HG03558 (cell line): ENCODE measurements around the gene TNFRSF19.
"Not testable (repeated sequence)": the region's sequence is repeated elsewhere in the genome, so short reads cannot be mapped to it uniquely, and the experiment has no call there.

ENCODE experiments used
- ATAC-seq: cut with Tn5 transposase; IDR thresholded peaks from one replicate; pipeline ENCODE4 v1.9.1; 2021; ENCODE audit warnings: moderate number of reproducible peaks; ENCODE audit not compliant: unreplicated experiment; ENCODE audit errors: extremely low read depth

TNFRSF19 gene

DNA sequence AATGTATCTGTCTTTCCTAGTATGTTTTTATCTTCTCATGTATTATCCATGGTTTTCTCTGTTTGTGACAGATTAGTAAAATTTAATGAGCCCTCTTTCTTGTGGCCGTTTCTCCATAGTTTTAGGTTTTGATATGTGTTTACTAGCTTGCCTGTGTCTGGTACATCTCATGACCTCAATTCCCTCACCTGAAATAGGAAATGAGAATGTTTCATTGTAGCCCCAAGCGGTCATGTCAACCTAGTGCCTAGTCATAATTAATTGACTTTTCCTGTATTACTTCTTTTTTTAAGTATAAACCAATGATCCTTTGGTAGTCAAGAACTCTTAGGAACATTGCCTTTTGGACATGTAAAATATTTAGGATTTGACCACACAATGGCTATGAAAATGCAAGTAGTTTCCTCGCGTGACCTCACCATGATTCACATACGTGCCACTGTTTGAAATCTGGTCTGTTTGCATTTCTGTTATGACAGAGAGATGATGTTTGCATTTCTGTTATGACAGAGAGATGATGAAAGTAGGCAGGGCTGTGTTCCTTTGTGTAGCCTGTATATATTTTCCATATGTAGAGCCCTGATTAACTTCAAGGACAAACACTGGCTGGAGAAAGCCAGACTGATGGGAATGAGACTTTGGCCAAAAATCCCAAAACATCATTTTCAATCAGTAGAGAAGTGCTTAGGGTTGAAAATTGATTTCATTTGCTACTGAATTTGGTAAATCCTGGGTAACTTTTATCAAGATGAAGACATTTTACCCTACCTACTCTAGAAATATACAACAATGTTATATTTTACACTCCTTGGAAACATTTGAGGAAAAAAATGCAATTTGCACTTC is 104.8 kb downstream of the TNFRSF19 start:
- ATAC-seq: no peak

DNA sequence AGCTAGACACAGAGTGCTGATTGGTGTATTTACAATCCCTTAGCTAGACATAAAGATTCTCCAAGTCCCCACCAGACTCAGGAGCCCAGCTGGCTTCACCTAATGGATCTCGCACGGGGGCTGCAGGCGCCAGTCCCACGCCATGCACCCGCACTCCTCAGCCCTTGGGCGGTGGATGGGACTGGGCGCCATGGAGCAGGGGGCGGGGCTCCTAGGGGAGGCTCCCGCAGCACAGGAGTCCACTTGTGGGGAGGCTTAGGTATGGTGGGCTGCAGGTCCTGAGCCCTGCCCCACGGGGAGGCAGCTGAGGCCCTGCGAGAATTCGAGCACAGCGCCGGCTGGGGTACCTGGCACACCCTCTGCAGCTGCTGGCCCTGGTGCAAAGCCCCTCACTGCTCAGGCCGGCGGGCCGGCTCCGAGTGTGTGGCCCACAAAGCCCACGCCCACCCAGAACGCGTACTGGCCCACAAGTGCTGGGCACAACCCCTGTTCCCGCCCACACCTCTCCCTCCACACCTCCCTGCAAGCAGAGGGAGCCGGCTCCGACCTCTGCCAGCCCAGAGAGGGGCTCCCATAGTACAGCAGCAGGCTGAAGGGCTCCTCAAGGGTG is 107.6 kb downstream of the TNFRSF19 start:
- not testable (repeated sequence) for ATAC-seq

DNA sequence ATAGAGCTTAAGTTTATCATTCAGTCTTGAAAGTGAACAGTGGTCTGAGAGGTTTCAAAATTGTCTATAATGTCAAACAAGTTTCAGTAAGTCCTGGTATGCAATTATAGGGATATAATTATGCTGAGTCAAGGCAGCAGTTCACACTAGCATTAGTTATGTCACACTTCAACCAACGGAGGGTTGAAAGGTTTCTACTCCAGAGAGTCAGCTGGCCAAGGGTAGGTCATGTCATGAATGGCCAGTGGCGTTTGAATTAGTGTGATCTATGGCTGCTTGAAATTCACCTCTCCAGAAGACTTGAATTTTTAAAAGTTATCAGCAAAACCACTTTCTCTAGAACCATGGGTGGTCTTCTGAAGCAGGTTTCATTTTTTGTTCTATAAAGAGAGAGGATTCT is 108.6 kb downstream of the TNFRSF19 start:
- no peak for ATAC-seq

DNA sequence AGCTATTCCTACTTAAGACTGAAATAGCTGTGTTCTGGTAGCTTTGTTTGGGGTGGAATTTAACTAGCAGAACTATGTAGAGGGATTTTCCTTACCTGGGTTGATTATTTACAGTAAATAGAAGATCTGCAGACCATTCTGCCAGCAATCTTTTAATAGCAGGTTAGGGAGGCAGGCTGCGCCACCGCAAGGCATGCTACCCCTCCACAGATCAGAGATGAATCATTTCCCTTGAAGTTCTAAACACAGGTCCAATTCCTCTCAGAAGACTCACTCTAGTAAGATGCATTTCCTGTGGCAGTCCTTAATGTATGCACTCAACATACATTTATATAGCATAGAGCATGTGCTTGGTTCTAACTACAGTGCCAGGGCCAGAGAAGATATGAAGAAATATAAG is 109.0 kb downstream of the TNFRSF19 start:
- no peak for ATAC-seq

DNA sequence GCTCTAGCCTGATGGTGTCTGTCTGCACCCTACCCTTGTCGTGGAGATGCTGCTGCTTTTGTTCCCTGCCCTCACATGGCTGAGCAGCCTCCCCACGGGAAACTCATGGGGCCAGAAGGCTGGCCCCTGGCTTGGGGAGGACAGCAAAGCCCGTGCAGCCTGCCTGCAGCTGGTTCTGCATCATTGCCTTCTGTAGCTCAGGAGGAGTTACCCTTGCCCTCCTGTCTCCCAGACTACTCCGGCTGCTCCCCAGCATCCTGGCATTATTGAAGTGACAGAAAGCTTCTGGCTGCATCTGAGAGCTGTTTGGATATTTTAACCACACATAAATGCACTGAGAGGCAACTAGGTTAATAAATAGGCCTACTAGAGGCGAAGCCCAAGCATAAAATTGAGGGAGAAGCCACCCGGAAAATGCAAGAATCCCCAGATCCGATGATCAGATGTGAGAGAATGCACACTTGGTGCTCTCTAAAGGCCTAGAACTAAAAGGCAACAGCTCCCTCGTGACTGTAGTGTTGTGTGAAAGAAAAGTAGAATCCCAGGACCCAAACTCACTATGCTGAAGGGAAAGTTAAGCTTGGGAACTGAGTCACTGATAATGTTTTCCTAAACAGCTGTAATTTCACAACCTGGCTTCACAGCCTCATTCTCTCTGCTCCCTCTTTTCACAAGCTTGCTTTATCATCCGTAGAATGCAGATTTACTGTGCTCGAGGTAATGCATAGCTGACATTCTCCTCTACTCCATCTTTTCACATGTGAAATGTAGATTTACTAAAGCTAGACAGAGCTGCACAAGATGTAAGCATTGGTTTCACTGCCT is 110.8 kb downstream of the TNFRSF19 start:
- ATAC-seq: no peak

DNA sequence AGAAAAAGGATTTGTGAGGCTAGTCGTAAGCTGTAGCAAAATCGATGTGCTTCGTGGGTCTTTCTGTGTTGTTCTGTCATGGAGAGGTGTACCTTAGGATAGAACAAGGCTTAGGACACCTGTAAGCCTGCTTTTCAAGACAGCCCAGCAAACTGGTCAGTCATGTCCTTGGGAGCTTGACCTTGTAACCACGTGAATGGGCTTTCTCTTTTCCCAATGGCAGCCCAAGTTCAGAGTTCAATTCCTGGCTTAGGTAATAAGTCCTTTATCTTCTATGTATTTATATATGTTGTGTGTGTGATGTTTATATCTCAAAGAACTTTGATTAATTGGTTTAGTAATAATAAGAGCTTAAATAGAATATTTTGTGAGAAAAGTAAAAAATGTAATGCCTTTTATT is 112.9 kb downstream of the TNFRSF19 start:
- ATAC-seq: no peak

DNA sequence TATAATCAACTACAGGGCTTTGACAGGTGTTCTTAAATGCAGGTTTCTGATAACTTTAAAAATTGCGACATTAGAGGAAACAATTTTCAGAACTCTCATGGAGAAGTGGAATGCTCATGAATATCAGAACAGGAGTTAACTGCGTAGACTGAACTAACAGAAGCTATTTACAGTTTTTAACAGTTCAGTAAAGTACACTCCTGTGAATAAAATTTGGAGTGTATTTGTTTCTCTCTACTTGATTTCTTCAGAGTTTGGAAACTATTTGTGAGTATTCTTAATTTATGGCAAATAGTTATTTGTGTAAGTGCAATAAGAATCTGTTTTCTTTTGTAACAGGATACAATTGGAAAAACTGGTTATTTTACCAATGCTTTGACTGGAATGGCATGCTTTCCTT is 114.4 kb downstream of the TNFRSF19 start:
- no peak for ATAC-seq

DNA sequence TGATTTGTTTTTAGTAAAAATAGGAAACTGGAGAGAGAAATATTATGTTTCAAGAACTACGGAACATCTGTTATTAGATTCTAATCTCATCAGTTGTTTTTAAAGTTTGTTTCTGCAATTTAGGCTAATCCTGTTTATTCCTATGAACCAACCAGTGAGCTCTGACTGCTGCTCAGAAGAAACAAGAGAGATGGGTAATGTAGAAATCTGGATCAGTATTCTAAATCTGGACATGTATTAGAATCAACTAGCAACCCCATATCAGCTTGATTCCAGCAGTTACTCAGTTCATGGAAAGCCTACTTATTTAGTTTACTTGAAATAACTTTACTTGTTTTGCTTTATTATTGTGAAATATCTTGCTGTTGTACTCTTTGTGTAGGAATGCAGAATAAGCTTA is 115.2 kb downstream of the TNFRSF19 start:
- no peak for ATAC-seq

DNA sequence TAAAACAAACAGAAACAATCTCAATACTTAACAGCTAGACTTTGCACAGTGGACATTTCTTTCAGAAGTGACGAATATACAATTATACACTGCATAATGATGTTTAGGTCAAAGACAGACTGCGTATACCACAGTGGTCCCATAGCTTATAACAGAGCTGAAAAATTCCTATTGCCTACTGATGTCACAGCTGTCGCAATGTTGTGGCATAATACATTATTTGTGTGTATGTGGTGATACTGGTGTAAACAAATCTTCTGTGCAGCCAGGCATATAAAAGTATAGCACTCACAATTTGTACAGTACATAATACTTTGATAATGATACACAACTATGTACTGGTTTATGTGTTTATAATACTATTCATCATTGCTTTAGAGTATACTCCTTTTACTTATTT is 116.7 kb downstream of the TNFRSF19 start:
- ATAC-seq: no peak

DNA sequence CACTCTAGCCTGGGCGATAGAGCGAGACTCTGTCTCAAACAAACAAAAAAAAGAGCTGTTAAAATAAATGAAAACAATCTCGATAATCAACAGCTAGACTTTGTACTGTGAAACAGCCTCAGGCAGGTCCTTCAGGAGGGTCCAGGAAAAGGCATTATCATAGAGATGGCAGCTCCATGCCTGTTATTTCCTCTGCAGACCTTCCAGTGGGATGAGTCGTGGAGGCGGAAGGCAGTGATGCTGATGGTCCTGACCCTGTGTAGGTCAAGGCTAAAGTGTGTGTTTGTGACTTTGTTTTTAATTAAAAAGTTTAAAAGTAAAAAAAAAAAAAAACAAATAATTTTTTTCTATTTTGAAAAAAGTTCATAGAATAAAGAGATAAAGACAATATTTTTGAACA is 117.4 kb downstream of the TNFRSF19 start:
- no peak for ATAC-seq

DNA sequence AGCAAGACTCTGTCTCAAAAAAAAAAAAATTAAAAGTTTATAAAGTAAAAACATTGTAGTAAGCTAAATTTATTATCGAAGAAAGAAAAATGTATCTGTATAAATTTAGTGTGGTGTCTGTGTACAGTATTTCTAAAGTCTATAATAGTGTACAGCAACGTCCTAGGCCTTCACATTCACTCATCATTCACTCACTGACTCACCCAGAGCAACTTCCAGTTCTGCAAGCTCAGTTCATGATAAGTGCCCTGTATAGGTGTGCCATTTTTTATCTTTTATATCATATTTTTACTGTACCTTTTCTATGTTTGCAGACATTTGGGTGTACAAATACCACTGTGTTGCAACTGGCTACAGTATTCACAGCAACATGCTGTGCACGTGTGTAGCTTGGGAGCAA is 118.1 kb downstream of the TNFRSF19 start:
- ATAC-seq: no peak

DNA sequence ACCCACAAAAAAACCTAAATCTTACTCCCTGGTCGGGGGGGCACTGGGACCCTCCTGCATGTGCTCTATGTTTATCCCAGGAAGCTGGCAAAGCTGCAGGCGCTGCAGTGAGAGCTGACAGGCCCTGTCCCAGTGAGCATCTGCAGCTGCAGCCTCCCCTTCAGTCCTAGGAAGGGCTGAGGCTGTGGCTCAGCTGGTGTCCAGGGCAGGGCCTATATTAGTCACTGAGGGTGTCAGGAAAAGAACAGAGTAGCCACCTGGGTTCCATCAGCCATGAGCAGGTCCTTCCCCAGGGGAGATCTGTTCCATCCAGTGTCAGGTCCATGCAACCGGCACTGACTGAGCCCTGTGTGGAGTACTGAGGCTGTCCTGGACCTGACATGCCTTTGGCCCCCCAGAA is 120.5 kb downstream of the TNFRSF19 start:
- ATAC-seq: no peak

DNA sequence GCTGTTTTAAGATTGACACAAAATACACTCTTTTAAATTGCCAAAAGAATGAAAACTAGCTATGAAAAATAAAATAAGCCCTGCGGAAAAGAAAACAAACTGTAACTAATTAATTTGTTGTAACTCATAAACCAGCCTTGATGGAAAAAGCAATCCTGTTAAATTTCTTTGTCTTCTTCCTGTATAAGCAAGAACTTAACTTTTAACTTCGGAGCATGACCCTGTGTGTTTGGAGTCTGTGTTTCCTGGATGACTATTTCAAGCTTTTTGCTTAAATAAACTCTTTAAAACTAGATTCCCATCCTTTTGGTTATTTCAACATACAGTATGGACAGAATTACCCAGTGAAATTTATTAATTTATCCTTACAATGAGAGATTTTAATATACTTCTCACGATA is 122.6 kb downstream of the TNFRSF19 start:
- no peak for ATAC-seq

DNA sequence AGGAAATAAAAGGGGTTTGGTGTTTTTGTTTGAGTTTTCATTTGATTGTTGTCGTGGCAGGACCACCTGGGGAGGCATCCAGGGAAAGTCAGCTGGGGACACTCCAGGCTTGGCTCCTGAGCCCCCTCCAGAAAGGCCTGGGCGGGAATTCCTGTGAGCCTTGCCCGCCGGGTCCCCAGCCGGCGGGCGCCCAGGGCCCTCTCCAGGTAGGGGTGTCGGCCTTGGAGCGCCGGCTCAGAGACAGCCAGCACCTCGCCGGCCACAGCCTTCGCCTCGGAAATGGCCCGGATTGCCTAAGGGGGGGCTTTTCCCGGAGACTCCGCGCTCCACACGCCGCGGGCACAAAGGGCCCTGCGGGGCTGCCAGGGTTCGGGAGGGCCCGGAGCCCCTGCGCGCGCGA is 125.0 kb downstream of the TNFRSF19 start:
- ATAC-seq: no peak

DNA sequence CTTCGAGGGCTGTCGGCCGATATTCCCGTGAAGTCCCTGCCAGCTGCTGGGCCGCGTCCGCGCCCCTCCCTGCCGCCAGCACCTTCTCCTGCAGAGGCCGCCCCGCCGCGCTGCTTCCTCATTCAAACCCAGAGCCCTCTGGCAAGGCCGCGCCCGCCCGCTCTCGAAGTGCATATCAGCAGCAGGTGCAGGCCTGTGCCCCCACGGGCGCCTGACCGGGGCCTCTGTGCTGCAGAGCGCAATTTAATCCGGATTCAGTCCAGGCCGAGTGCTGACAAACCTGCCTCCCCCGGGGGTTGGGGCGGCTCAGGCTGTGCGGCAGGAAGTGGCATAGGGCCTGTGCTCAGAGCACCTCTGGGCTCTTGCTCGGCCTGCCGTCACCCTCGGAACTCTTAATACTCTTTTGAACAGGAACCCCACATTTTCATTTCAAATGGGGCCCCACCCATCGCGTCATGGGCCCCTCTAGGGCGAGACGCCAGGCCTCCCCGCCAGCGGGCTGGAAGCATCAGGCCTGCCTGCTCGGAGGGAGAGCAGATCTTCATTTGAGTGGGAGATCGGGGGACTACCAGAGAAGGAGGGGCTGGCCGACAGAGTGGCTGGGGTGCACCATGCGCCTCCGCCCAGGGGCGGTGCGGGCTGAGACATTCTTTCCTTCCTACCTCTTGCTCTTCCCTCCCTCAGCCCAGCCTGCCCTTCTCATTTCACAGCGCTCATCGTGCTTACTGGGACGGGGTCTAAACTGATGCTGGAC is 125.7 kb downstream of the TNFRSF19 start:
- ATAC-seq: peak; percentile 63

DNA sequence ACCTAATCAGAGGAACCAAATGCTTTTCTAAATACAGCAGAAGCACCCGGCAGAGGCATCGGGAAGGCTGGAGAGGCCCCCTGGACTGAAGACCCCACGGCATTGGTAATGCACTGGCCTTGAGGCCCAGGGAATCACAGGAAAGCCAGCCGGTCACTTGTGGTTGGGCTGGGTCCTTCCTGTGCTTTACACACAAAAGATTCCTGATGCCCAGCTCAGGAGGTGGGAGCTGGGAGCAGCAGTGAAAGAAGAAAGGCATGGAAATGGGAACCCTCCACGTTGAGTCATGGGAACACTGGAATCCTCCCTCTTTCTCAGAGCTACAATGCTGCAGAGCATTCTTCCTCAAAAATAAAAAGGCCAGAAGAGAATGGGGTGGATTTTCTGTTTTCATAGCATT is 126.4 kb downstream of the TNFRSF19 start:
- no peak for ATAC-seq

DNA sequence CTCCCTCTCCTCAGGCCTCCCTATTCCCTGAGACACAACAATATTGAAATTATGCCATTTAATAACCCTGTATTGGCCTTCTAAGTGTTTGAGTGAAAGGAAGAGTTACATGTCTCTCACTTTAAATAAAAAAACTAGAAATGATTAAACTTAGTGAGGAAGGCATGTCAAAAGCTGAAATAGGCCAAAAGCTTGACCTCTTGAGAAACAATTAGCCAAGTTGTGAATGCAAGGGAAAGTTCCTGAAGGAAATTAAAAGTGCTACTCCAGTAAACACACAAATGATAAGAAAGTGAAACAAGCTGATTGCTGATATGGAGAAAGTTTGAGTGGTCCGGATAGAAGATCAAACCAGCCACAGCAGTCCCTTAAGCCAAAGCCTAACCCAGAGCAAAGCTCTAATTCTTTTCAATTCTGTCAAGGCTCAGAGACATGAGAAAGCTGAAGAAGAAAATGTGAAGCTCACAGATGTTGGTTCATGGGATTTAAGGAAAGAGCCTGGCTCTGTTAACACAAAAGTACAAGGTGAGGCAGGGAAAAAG is 127.6 kb downstream of the TNFRSF19 start:
- ATAC-seq: no peak

DNA sequence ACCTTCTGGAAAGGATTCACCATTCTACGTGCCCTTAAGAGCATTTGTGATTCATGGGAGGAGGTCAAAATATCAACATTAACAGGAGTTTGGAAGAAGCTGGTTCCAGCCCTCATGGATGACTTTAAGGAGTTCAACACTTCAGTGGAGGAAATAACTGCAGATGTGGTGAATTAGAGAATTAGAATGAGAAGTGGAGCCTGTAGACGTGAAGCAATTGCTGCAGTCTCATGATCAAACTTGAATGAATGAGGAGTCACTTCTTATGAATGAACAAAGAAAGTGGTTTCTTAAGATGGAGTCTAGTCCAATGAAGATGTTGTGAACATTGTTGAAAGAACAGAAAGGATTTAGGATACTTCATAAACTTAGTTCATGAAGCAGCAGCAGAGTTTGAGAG is 129.1 kb downstream of the TNFRSF19 start:
- ATAC-seq: no peak

DNA sequence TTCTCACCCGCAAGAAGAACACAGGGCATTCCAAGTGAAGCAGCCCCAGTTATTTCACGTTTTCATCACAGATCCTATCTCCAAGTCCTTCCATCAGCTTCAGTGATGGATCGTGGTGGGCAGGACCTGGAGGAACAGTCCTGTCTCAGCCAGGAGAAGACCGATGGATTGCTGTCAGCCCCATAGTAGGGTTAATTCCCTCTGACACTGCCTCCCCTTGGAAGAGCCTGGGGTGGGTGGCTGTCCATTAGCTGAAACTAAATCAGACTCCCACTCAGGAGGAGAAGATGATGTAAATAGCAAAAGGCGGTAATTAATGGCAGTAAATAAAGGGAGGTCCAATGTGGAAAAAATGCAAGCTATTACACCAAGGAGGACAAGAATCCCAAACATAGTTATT is 131.0 kb downstream of the TNFRSF19 start:
- no peak for ATAC-seq

DNA sequence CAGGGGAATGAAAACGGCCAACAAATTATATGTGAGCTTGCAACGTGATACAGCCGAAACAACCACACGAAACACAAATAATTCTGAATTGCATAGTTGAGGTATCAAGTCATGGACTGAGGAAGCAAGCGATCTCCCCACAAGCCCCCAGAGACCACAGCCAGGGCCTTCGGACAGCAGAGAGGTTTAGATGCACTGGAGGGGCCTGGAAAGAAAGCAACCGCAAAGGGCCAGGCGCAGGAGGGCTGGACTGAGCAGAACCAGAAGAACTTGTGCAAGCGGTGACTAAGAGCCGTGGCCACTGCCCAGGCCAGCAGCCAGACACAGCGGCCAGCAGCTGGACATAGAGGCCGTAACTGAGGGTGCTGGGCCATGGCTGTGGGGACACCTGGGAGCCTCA is 131.4 kb downstream of the TNFRSF19 start:
- ATAC-seq: no peak
